ENCODE data around the gene KCNJ6. TPM values are rescaled to one million over a fixed set of nuclear protein-coding genes. Genes with fewer than 3 reads are reported as not detected.

The KCNJ6 gene
- total and polyA plus RNA-seq, 10 of the 15 experiments (the other 5 are each of a cell fraction or from before 2014, with no cell fraction given) = 0.03 to 0.07 (median 0.04) TPM; not detected in 7

GRCh38 chr21:37683396-37684114, 232.7 kb downstream of the KCNJ6 start:
- intact Hi-C loops (cut with micrococcal nuclease; ENCODE audit: unreplicated experiment) = no loop called here
- ChIA-PET CTCF (no interaction called here), SMC1A (ENCODE audit: uncharacterized antibody, unreplicated experiment) (interaction anchor here (1.0 kb wide), 1 partner anchor 71 kb away, joined by 3 read pairs; no protein-coding TSS in a partner anchor), POLR2A (no interaction called here), RAD21 (ENCODE audit: unreplicated experiment) (no interaction called here)
- 25% methylated on average over 8 of the region's 8 CpGs for WGBS (ENCODE audit: insufficient coverage, insufficient replicate concordance, low lambda C conversion rate, missing lambda C conversion rate)
- no TSS peak for BruUV-seq (replicated peaks)
- Histone ChIP-seq H3K27me3 (replicated peaks in 1 of 2; ENCODE audit: control insufficient read depth in 2 of 2, insufficient read depth in 2 of 2, low read length in 1 of 2) (no peaks in the 10 kb centered on the region), H3K9ac (ENCODE audit: control insufficient read depth, insufficient read depth, low read length) (no peak overlapping the region), H4K20me1 (ENCODE audit: control insufficient read depth, insufficient read depth) (no peaks in the 10 kb centered on the region), H3K4me3 (no peak overlapping the region), H3K27ac (ENCODE audit: control insufficient read depth, insufficient read depth) (no peak overlapping the region), H2AFZ (ENCODE audit: control insufficient read depth, low read depth, low read length) (no peak overlapping the region), H3K36me3 (ENCODE audit: control insufficient read depth in 2 of 2, insufficient read depth in 2 of 2, low read length in 1 of 2) (no peaks in the 10 kb centered on the region), H3K4me2 (ENCODE audit: control insufficient read depth, insufficient read depth) (no peak overlapping the region), H3K79me2 (ENCODE audit: control insufficient read depth, insufficient read depth, low read length) (no peaks in the 10 kb centered on the region), H3K9me3 (replicated peaks; ENCODE audit: control insufficient read depth, insufficient read depth, low read length) (no peaks in the 10 kb centered on the region; the same call in 2 of the 3 replicates), H3K4me1 (ENCODE audit: control insufficient read depth, insufficient read depth, low read length) (no peaks in the 10 kb centered on the region)
- ATAC-seq (no peak), DNase-seq (ENCODE audit: low read depth, low spot score) (no peak), FAIRE-seq (no peak)
- in situ Hi-C loops (cut with MboI) = no loop called here
- TF ChIP-seq MYB (IDR thresholded peaks at IDR 0.05; ENCODE audit: borderline replicate concordance, low read depth, low read length) (no peak), SMAD1 (IDR thresholded peaks at IDR 0.05; ENCODE audit: low read depth, partially characterized antibody) (no peak), BACH1 (IDR thresholded peaks at IDR 0.05; ENCODE audit: borderline replicate concordance) (no peak), RELB (IDR thresholded peaks at IDR 0.05; ENCODE audit: low read depth) (no peak), SP1 (IDR thresholded peaks at IDR 0.05; ENCODE audit: low read depth, low read length) (no peak), NR2C1 (IDR thresholded peaks at IDR 0.05) (no peak)

All from GM12878 (cell line).